ENCODE data around the gene NLRC5.

Gene NLRC5

DNA sequence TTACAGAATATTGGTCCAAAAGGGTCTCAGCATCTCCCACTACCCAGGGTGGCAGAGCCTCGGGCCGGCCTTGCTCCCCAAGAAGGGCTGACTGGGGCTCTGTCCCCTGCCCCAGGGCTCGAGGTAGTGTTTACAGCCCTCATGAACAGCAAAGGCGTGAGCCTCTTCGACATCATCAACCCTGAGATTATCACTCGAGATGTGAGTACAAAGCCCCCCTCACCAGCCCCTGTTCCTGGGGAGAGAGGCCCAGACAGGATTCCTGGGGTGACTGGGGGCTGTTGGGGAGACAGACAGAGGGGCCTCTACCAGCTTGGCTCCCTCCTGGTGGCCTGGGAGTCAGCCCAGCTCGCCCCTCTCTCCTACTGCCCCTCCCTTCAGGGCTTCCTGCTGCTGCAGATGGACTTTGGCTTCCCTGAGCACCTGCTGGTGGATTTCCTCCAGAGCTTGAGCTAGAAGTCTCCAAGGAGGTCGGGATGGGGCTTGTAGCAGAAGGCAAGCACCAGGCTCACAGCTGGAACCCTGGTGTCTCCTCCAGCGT lies 6.1 kb upstream of the NLRC5 start:
- Histone ChIP-seq H3K4me2 (ENCODE audit: insufficient read depth, low read length) (no peak overlapping the region), H3K9ac (ENCODE audit: low read depth, low read length) (no peak overlapping the region)
- DNase-seq = no peak

DNA sequence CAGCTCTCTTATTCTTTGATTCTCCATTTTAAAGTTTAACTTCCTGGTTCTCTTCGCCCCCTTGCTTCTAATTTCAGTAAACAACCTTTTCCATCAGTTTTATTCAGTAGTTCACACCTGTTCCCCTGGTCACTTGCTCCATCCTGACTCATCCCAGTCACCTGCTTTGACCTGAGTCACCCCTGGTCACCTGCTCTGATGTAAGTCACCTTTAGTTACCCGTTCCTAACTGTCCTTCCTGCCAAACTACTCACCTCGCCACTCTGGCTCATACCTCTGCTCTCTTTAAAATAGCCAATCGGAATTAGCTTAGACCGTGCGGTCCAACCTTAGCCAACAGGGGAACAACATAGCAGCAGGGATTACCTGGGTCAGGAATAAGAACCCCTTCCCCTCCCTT lies 4.7 kb upstream of the NLRC5 start:
- H3K79me2 ChIP-seq (ENCODE audit: insufficient read depth, low read length) = no peaks in the 10 kb centered on the region
- no peak overlapping the region for H2AFZ ChIP-seq (ENCODE audit: low read depth, low read length)
- H4K20me1 ChIP-seq (ENCODE audit: insufficient read depth, low read length) = no peaks in the 10 kb centered on the region
- no peak overlapping the region for H3K4me3 ChIP-seq (ENCODE audit: low read depth in 1 of 2, low read length in 2 of 2)
- DNase-seq = no peak
- no peak overlapping the region for H3K4me2 ChIP-seq (ENCODE audit: insufficient read depth, low read length)
- no peaks in the 10 kb centered on the region for H3K36me3 ChIP-seq (ENCODE audit: insufficient read depth, low read length)
- no peaks in the 10 kb centered on the region for H3K9me3 ChIP-seq (ENCODE audit: insufficient read depth, low read length, severe bottlenecking)
- H3K27ac ChIP-seq (ENCODE audit: low read length) = no peak overlapping the region
- H3K9ac ChIP-seq (ENCODE audit: low read depth, low read length) = no peak overlapping the region
- H3K27me3 ChIP-seq (ENCODE audit: insufficient read depth, low read length, poor library complexity) = peaks cover 2% of the 10 kb centered on the region
- TF ChIP-seq, protein P1, sequence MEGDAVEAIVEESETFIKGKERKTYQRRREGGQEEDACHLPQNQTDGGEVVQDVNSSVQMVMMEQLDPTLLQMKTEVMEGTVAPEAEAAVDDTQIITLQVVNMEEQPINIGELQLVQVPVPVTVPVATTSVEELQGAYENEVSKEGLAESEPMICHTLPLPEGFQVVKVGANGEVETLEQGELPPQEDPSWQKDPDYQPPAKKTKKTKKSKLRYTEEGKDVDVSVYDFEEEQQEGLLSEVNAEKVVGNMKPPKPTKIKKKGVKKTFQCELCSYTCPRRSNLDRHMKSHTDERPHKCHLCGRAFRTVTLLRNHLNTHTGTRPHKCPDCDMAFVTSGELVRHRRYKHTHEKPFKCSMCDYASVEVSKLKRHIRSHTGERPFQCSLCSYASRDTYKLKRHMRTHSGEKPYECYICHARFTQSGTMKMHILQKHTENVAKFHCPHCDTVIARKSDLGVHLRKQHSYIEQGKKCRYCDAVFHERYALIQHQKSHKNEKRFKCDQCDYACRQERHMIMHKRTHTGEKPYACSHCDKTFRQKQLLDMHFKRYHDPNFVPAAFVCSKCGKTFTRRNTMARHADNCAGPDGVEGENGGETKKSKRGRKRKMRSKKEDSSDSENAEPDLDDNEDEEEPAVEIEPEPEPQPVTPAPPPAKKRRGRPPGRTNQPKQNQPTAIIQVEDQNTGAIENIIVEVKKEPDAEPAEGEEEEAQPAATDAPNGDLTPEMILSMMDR (IDR thresholded peaks at IDR 0.05; ENCODE audit: borderline replicate concordance, extremely low read depth, low read length, poor library complexity, severe bottlenecking) = no peak
- no peak for ATAC-seq (ENCODE audit: insufficient read depth, low read depth)
- H3K4me1 ChIP-seq (ENCODE audit: insufficient read depth, low read length) = peaks cover 10% of the 10 kb centered on the region

More for the DNA sequence above, 6.1 kb upstream of the NLRC5 start:
- H3K9me3 ChIP-seq (ENCODE audit: insufficient read depth, low read length, severe bottlenecking) = no peaks in the 10 kb centered on the region
- H3K36me3 ChIP-seq (ENCODE audit: insufficient read depth, low read length) = no peaks in the 10 kb centered on the region
- no peaks in the 10 kb centered on the region for H3K4me1 ChIP-seq (ENCODE audit: insufficient read depth, low read length)
- H4K20me1 ChIP-seq (ENCODE audit: insufficient read depth, low read length) = no peaks in the 10 kb centered on the region
- TF ChIP-seq, protein P1 (IDR thresholded peaks at IDR 0.05; ENCODE audit: borderline replicate concordance, extremely low read depth, low read length, poor library complexity, severe bottlenecking) = no peak
- no peak for TF ChIP-seq EZH2 (IDR thresholded peaks at IDR 0.05; ENCODE audit: borderline replicate concordance, low read depth, low read length, severe bottlenecking)
- no peak overlapping the region for H2AFZ ChIP-seq (ENCODE audit: low read depth, low read length)
- no peak overlapping the region for H3K27ac ChIP-seq (ENCODE audit: low read length)
- no peaks in the 10 kb centered on the region for H3K79me2 ChIP-seq (ENCODE audit: insufficient read depth, low read length)
- peaks cover 2% of the 10 kb centered on the region for H3K27me3 ChIP-seq (ENCODE audit: insufficient read depth, low read length, poor library complexity)
- no peak overlapping the region for H3K4me3 ChIP-seq (ENCODE audit: low read depth in 1 of 2, low read length in 2 of 2)
- ATAC-seq (ENCODE audit: insufficient read depth, low read depth) = no peak

DNA sequence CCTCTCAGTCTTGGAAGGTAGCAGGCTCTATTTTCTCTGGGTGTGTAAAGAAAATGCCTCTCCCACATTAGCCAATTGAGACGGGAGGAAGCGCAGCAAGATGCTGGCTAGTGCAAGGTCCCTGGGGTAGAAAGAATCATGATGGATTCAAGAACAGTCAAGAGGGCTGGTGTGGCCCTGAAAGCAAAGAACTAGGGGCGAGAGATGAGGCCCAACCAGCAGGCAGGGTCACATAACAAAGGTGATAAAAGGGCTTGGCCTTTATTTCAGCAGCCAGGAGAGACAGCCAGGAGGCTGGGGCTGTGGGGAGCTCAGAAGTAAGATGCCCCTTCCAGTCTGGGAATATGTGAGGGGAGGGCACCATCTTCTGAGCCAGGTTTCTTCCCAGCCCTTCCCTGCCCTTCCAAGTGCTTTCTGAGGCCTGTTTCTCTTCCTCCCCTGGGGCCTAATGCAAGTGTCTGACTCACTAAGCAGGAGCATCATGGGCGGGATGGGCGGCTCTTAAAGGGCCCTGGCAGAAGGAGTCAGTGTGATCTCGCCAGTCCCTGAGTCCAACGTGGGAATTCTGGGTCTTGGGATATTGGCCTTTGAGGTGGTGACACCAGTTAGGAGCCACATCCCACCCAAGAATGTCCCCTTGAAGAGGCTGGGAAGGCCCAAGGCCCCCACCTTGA lies 3.9 kb upstream of the NLRC5 start:
- Histone ChIP-seq H3K36me3 (ENCODE audit: insufficient read depth, low read length) (no peaks in the 10 kb centered on the region), H4K20me1 (ENCODE audit: insufficient read depth, low read length) (no peaks in the 10 kb centered on the region), H3K4me3 (ENCODE audit: low read depth in 1 of 2, low read length in 2 of 2) (no peak overlapping the region), H3K27ac (ENCODE audit: low read length) (no peak overlapping the region), H3K4me1 (ENCODE audit: insufficient read depth, low read length) (peaks cover 18% of the 10 kb centered on the region), H3K9ac (ENCODE audit: low read depth, low read length) (no peak overlapping the region), H3K4me2 (ENCODE audit: insufficient read depth, low read length) (no peak overlapping the region), H3K9me3 (ENCODE audit: insufficient read depth, low read length, severe bottlenecking) (no peaks in the 10 kb centered on the region), H2AFZ (ENCODE audit: low read depth, low read length) (no peak overlapping the region), H3K27me3 (ENCODE audit: insufficient read depth, low read length, poor library complexity) (peaks cover 2% of the 10 kb centered on the region), H3K79me2 (ENCODE audit: insufficient read depth, low read length) (no peaks in the 10 kb centered on the region)
- DNase-seq (no peak), ATAC-seq (ENCODE audit: insufficient read depth, low read depth) (no peak)
- TF ChIP-seq, protein P1 (IDR thresholded peaks at IDR 0.05; ENCODE audit: borderline replicate concordance, extremely low read depth, low read length, poor library complexity, severe bottlenecking) = no peak
- TF ChIP-seq EZH2 (IDR thresholded peaks at IDR 0.05; ENCODE audit: borderline replicate concordance, low read depth, low read length, severe bottlenecking) = no peak

Data from DND-41 (cell line).